ENCODE measurements around the gene FAM50B. TPM values are rescaled to one million over a fixed set of nuclear protein-coding genes. Genes with fewer than 3 reads are reported as not detected.

Gene FAM50B
- total and polyA plus RNA-seq, 2 of the 13 experiments (the other 11 are each of a cell fraction or from before 2014, with no cell fraction given) = 0.05 TPM; not detected in 1

DNA sequence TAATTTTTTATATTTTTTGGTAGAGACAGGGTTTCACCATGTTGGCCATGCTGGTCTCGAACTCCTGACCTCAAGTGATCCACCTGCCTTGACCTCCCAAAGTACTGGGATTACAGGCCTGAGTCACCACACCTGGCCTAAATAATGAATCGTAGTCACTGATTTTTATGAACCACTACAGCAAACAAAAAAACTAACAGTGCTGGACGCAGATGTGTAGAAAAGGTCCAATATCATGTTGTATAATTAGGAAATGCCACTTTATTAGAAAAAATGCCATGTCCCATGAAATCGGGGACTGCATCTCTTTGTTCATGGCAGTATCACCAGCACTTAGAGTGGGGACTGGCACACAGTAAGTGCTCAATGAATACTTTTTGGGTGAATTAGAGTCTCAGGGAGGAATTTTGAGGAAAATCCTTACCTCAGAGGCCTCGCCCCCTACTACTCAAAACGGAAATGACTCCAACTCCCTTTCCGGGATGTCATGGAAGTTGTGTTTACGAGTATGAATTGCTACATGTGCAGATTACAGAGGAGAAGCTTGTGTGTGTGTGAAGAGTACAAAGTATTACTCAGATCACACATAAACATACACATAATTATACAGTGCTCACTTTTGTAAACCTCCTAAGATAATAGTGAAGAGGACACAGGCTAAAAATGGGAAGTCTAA lies 43.6 kb upstream of the FAM50B start (continued):
- TF ChIP-seq, protein P1, sequence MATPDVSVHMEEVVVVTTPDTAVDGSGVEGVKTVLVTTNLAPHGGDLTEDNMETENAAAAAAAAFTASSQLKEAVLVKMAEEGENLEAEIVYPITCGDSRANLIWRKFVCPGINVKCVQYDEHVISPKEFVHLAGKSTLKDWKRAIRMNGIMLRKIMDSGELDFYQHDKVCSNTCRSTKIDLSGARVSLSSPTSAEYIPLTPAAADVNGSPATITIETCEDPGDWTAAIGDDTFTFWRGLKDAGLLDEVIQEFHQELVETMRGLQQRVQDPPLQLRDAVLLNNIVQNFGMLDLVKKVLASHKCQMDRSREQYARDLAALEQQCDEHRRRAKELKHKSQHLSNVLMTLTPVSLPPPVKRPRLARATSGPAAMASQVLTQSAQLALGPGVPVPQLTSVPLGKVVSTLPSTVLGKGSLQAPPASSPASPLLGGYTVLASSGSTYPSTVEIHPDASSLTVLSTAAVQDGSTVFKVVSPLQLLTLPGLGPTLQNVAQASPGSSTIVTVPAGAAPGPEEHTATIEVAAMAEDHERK (CRISPR knock-in tag; IDR thresholded peaks at IDR 0.05; ENCODE audit: low read depth) = no peak
- TF ChIP-seq ZMYM4 (CRISPR knock-in tag; IDR thresholded peaks at IDR 0.05) = no peak; the same call in 1 of the 2 replicates
- no peak for TF ChIP-seq ATAD3A (CRISPR knock-in tag; IDR thresholded peaks at IDR 0.05)
- TF ChIP-seq HHEX (CRISPR knock-in tag; IDR thresholded peaks at IDR 0.05) = no peak
- no peak for TF ChIP-seq SYNCRIP (IDR thresholded peaks at IDR 0.05; ENCODE audit: insufficient read depth, low read depth, low read length)
- no peak for TF ChIP-seq ZNF780A (CRISPR knock-in tag; IDR thresholded peaks at IDR 0.05)
- TF ChIP-seq MAFK (conservative IDR thresholded peaks at IDR 0.05 in 1 of 2, IDR thresholded peaks at IDR 0.05 in 1 of 2; ENCODE audit: low read length in 2 of 2) = peak; percentile 87 to 94
- TF ChIP-seq ZNF773 (CRISPR knock-in tag; IDR thresholded peaks at IDR 0.05; ENCODE audit: borderline replicate concordance) = no peak
- no peak for TF ChIP-seq ZNF451 (CRISPR knock-in tag; IDR thresholded peaks at IDR 0.05)
- TF ChIP-seq, protein P2, sequence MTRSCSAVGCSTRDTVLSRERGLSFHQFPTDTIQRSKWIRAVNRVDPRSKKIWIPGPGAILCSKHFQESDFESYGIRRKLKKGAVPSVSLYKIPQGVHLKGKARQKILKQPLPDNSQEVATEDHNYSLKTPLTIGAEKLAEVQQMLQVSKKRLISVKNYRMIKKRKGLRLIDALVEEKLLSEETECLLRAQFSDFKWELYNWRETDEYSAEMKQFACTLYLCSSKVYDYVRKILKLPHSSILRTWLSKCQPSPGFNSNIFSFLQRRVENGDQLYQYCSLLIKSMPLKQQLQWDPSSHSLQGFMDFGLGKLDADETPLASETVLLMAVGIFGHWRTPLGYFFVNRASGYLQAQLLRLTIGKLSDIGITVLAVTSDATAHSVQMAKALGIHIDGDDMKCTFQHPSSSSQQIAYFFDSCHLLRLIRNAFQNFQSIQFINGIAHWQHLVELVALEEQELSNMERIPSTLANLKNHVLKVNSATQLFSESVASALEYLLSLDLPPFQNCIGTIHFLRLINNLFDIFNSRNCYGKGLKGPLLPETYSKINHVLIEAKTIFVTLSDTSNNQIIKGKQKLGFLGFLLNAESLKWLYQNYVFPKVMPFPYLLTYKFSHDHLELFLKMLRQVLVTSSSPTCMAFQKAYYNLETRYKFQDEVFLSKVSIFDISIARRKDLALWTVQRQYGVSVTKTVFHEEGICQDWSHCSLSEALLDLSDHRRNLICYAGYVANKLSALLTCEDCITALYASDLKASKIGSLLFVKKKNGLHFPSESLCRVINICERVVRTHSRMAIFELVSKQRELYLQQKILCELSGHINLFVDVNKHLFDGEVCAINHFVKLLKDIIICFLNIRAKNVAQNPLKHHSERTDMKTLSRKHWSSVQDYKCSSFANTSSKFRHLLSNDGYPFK (CRISPR knock-in tag; IDR thresholded peaks at IDR 0.05; ENCODE audit: borderline replicate concordance) = no peak
- no peak for TF ChIP-seq ZFAT (CRISPR knock-in tag; conservative IDR thresholded peaks at IDR 0.05)
- TF ChIP-seq, protein P3, sequence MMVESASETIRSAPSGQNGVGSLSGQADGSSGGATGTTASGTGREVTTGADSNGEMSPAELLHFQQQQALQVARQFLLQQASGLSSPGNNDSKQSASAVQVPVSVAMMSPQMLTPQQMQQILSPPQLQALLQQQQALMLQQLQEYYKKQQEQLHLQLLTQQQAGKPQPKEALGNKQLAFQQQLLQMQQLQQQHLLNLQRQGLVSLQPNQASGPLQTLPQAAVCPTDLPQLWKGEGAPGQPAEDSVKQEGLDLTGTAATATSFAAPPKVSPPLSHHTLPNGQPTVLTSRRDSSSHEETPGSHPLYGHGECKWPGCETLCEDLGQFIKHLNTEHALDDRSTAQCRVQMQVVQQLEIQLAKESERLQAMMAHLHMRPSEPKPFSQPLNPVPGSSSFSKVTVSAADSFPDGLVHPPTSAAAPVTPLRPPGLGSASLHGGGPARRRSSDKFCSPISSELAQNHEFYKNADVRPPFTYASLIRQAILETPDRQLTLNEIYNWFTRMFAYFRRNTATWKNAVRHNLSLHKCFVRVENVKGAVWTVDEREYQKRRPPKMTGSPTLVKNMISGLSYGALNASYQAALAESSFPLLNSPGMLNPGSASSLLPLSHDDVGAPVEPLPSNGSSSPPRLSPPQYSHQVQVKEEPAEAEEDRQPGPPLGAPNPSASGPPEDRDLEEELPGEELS (CRISPR knock-in tag; IDR thresholded peaks at IDR 0.05) = peak; percentile 51; the same call in 1 of the 2 replicates
- TF ChIP-seq ZNF124 (CRISPR knock-in tag; IDR thresholded peaks at IDR 0.05) = 0 out of 2 replicates have a peak, but pooled peaks have one; percentile 25
- TF ChIP-seq KMT2A (CRISPR knock-in tag; IDR thresholded peaks at IDR 0.05) = no peak
- TF ChIP-seq, protein P4, sequence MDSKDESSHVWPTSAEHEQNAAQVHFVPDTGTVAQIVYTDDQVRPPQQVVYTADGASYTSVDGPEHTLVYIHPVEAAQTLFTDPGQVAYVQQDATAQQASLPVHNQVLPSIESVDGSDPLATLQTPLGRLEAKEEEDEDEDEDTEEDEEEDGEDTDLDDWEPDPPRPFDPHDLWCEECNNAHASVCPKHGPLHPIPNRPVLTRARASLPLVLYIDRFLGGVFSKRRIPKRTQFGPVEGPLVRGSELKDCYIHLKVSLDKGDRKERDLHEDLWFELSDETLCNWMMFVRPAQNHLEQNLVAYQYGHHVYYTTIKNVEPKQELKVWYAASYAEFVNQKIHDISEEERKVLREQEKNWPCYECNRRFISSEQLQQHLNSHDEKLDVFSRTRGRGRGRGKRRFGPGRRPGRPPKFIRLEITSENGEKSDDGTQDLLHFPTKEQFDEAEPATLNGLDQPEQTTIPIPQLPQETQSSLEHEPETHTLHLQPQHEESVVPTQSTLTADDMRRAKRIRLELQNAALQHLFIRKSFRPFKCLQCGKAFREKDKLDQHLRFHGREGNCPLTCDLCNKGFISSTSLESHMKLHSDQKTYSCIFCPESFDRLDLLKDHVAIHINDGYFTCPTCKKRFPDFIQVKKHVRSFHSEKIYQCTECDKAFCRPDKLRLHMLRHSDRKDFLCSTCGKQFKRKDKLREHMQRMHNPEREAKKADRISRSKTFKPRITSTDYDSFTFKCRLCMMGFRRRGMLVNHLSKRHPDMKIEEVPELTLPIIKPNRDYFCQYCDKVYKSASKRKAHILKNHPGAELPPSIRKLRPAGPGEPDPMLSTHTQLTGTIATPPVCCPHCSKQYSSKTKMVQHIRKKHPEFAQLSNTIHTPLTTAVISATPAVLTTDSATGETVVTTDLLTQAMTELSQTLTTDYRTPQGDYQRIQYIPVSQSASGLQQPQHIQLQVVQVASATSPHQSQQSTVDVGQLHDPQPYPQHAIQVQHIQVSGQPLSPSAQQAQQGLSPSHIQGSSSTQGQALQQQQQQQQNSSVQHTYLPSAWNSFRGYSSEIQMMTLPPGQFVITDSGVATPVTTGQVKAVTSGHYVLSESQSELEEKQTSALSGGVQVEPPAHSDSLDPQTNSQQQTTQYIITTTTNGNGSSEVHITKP (CRISPR knock-in tag; IDR thresholded peaks at IDR 0.05; ENCODE audit: low read depth) = no peak
- peak; percentile 87 for TF ChIP-seq ZBTB21 (CRISPR knock-in tag; IDR thresholded peaks at IDR 0.05)
- no peak for TF ChIP-seq ZNF230 (CRISPR knock-in tag; IDR thresholded peaks at IDR 0.05)
- TF ChIP-seq KAT2B (IDR thresholded peaks at IDR 0.05; ENCODE audit: borderline replicate concordance, low read depth, low read length) = no peak

Data from HepG2 (cell line).